IMR-90 (cell line): ENCODE results near the gene PCCB. TPM values are rescaled to one million over a fixed set of nuclear protein-coding genes. Genes with fewer than 3 reads are reported as not detected.

Experiments used
- ATAC-seq: fragments of 200-7000 bp; cut with Tn5 transposase; 2 replicates; pipeline ENCODE4 v1.9.1; 2020; ENCODE audit warnings: low read depth, mild to moderate bottlenecking, moderate library complexity
- BruUV-seq: library from RNA; stranded (reverse); fragments of 400-500 nt; replicated peaks from 2 replicates; lab custom pipeline; 2021; lab: Mats Ljungman, UMichigan
- CTCF ChIA-PET: fragments of 300-600 bp; formaldehyde crosslinking; extraction: SDS; loops from one replicate; lab custom pipeline; 2021; ENCODE audit warnings: antibody characterized with exemption; lab: Yijun Ruan, JAX
- POLR2A ChIA-PET: fragments of 300-600 bp; sonication (Branson Sonifier 250); formaldehyde crosslinking; loops from one replicate; lab custom pipeline; 2022; ENCODE audit warnings: antibody characterized with exemption; ENCODE audit not compliant: unreplicated experiment; lab: Charles Lee
- DNase-seq: peaks from one replicate; pipeline ENCODE4 v3.0.0; 2013
- H2AFZ ChIP-seq: replicated peaks from 2 replicates; pipeline ENCODE3; 2013; ENCODE audit warnings: low read length, mild to moderate bottlenecking; ENCODE audit not compliant: poor library complexity
- H2AK5ac ChIP-seq: 2 replicates; pipeline ENCODE4 v1.6.1; 2013; ENCODE audit warnings: low read depth, low read length, inconsistent platforms
- H2AK9ac ChIP-seq: replicated peaks from 2 replicates; pipeline ENCODE3; 2013; ENCODE audit warnings: mild to moderate bottlenecking, low read depth, low read length, moderate library complexity; ENCODE audit not compliant: poor library complexity
- H2BK120ac ChIP-seq: 2 replicates; pipeline ENCODE4 v1.6.1; 2013; ENCODE audit warnings: low read depth, low read length, inconsistent platforms
- H2BK15ac ChIP-seq: 3 replicates; pipeline ENCODE4 v1.6.1; 2013; ENCODE audit warnings: low read depth, low read length, inconsistent platforms
- H2BK20ac ChIP-seq: 2 replicates; pipeline ENCODE4 v1.6.1; 2013; ENCODE audit warnings: low read depth, mild to moderate bottlenecking, inconsistent platforms, low read length, moderate library complexity
- H2BK5ac ChIP-seq: 2 replicates; pipeline ENCODE4 v1.6.1; 2013; ENCODE audit warnings: mild to moderate bottlenecking, low read depth, low read length, inconsistent platforms; ENCODE audit not compliant: poor library complexity, severe bottlenecking
- H3K14ac ChIP-seq: replicated peaks from 2 replicates; pipeline ENCODE4 v1.6.1; 2013; ENCODE audit warnings: low read depth, low read length, inconsistent platforms
- H3K18ac ChIP-seq: 2 replicates; pipeline ENCODE4 v1.6.1; 2013; ENCODE audit warnings: low read depth, low read length, control low read depth
- H3K23ac ChIP-seq: 2 replicates; pipeline ENCODE4 v1.6.1; 2013; ENCODE audit warnings: low read depth, low read length, inconsistent platforms
- H3K27ac ChIP-seq: 2 replicates; pipeline ENCODE4 v1.5.1; 2013; ENCODE audit warnings: mild to moderate bottlenecking, control low read depth, low read length; ENCODE audit not compliant: insufficient read depth
- H3K27me3 ChIP-seq: 2 replicates; pipeline ENCODE4 v1.6.1; 2013; ENCODE audit warnings: low read length; ENCODE audit not compliant: control insufficient read depth, insufficient read depth
- H3K36me3 ChIP-seq: 2 replicates; pipeline ENCODE4 v1.6.1; 2013; ENCODE audit warnings: low read length, mixed read lengths; ENCODE audit not compliant: control insufficient read depth, insufficient read depth
- H3K4ac ChIP-seq: 2 replicates; pipeline ENCODE4 v1.6.1; 2013; ENCODE audit warnings: low read depth, low read length, inconsistent platforms
- H3K4me1 ChIP-seq: 2 replicates; pipeline ENCODE4 v1.6.1; 2013; ENCODE audit warnings: low read length, mixed read lengths; ENCODE audit not compliant: control insufficient read depth, insufficient read depth
- H3K4me2 ChIP-seq: 2 replicates; pipeline ENCODE4 v1.6.1; 2013; ENCODE audit warnings: low read depth, mild to moderate bottlenecking, control low read depth, low read length, moderate library complexity
- H3K4me3 ChIP-seq: 2 replicates; pipeline ENCODE4 v1.5.1; 2013; ENCODE audit warnings: low read depth, mild to moderate bottlenecking, control low read depth, low read length, moderate library complexity; ENCODE audit not compliant: insufficient read depth
- H3K56ac ChIP-seq: 2 replicates; pipeline ENCODE4 v1.6.1; 2013; ENCODE audit warnings: low read length, inconsistent platforms; ENCODE audit not compliant: insufficient read depth; ENCODE audit errors: extremely low read depth
- H3K79me1 ChIP-seq, 2 experiments: 2 replicates each; pipeline ENCODE4 v1.6.1; 2013; ENCODE audit warnings: low read length in 2 of 2, inconsistent platforms in 1 of 2, low read depth in 1 of 2
- H3K9ac ChIP-seq: 2 replicates; pipeline ENCODE4 v1.6.1; 2013; ENCODE audit warnings: low read depth, low read length, control low read depth
- H3K9me1 ChIP-seq: 2 replicates; pipeline ENCODE4 v1.6.1; 2013; ENCODE audit warnings: low read length, inconsistent platforms; ENCODE audit not compliant: insufficient read depth
- H3K9me3 ChIP-seq: 2 replicates; pipeline ENCODE4 v1.6.1; 2013; ENCODE audit warnings: low read length; ENCODE audit not compliant: control insufficient read depth, insufficient read depth
- H4K20me1 ChIP-seq: 2 replicates; pipeline ENCODE4 v1.6.1; 2013; ENCODE audit warnings: low read length, inconsistent platforms; ENCODE audit not compliant: insufficient read depth
- H4K5ac ChIP-seq: 2 replicates; pipeline ENCODE4 v1.6.1; 2013; ENCODE audit warnings: mild to moderate bottlenecking, low read depth, low read length, control low read depth
- H4K8ac ChIP-seq, 2 experiments: 2 replicates each; pipeline ENCODE4 v1.6.1; 2013; ENCODE audit warnings: low read depth in 2 of 2, low read length in 2 of 2, control low read depth in 1 of 2, inconsistent platforms in 1 of 2
- H4K91ac ChIP-seq: 2 replicates; pipeline ENCODE4 v1.6.1; 2013; ENCODE audit warnings: low read depth, low read length, inconsistent platforms; ENCODE audit not compliant: insufficient read depth
- BHLHE40 ChIP-seq: fragments of 150-350 bp; IDR thresholded peaks from 2 replicates; pipeline ENCODE4 v1.6.1; 2016; ENCODE audit warnings: mild to moderate bottlenecking, low read depth, low read length
- CEBPB ChIP-seq: IDR thresholded peaks from 2 replicates; pipeline ENCODE4 v1.6.1; 2012; ENCODE audit warnings: low read depth, low read length, improper control_type of control experiment
- MXI1 ChIP-seq: IDR thresholded peaks from 2 replicates; pipeline ENCODE4 v1.6.1; 2012; ENCODE audit warnings: low read depth, mild to moderate bottlenecking, low read length, moderate library complexity, borderline replicate concordance
- WGBS, 2 experiments: methylation state at CpG; one replicate each; pipeline versions ENCODE4 v1.1.5 to v1.1.7; 2013; ENCODE audit warnings: missing lambda C conversion rate in 2 of 2; ENCODE audit not compliant: insufficient read length in 1 of 2; ENCODE audit errors: extremely low coverage in 2 of 2; 5-methylcytosine and 5-hydroxymethylcytosine counted together
- dilution Hi-C: fragments of 300-500 bp; cut with HindIII; formaldehyde crosslinking; loops from one replicate; pipeline ENCODE4 v1.14.3; 2018; ENCODE audit warnings: low sequenced_read_pairs; ENCODE audit not compliant: unreplicated experiment
- in situ Hi-C: fragments of 300-500 bp; cut with MboI; formaldehyde crosslinking; loops from 3 replicates; pipeline ENCODE4 v1.14.3; 2019; ENCODE audit warnings: low sequenced_read_pairs, inconsistent platforms, mixed read lengths
- intact Hi-C: fragments of 100-400 bp; cut with micrococcal nuclease; formaldehyde crosslinking; loops from 2 replicates; pipeline ENCODE4 v1.10.0; 2022
- polyA plus RNA-seq, 3 experiments: library from polyadenylated mRNA; depleted of rRNA; stranded (reverse); fragments of >200 nt; gene quantifications; 2 replicates each; pipeline ENCODE4 v1.2.3, GENCODE V29; 2012; ENCODE audit warnings: low replicate concordance in 1 of 3
- total RNA-seq: library from RNA; depleted of rRNA; stranded (reverse); fragments of >200 nt; gene quantifications from 2 replicates; pipeline ENCODE4 v1.2.3, GENCODE V29; 2012

The PCCB gene
- total and polyA plus RNA-seq, 2 of the 4 experiments (the other 2 are of a cell fraction): 40.5 to 76.2 TPM

- Histone ChIP-seq H3K9me1 (0 out of 2 replicates have a peak, but pooled peaks cover 2% of the 10 kb centered on the region), H3K27me3 (no peaks in the 10 kb centered on the region), H3K36me3 (peaks cover 17% of the 10 kb centered on the region), H4K8ac (no peak overlapping the region), H3K23ac (no peak overlapping the region), H3K79me1 (no peaks in the 10 kb centered on the region), H3K4me3 (no peak overlapping the region), H3K4me2 (no peak overlapping the region), H3K4me1 (no peaks in the 10 kb centered on the region), H2BK20ac (no peak overlapping the region), H3K4ac (no peak overlapping the region), H2BK15ac (no peak overlapping the region), H2BK5ac (no peak overlapping the region), H3K18ac (no peak overlapping the region), H3K9ac (no peak overlapping the region), H2AFZ (no peak overlapping the region), H2AK9ac (no peak overlapping the region), H4K91ac (no peak overlapping the region), H3K27ac (no peak overlapping the region), H3K56ac (no peak overlapping the region), H2BK120ac (no peak overlapping the region), H3K14ac (no peak overlapping the region), H2AK5ac (no peak overlapping the region), H4K20me1 (no peaks in the 10 kb centered on the region), H3K9me3 (peaks cover 3% of the 10 kb centered on the region), H4K5ac (no peak overlapping the region)
- no CpG with 5 or more reads among the region's 5 CpGs for WGBS, 2 experiments
- intact Hi-C loops: no loop called here
- DNase-seq (no peak), ATAC-seq (no peak)
- ChIA-PET CTCF (interaction anchor here (0.6 kb wide), 1 partner anchor 17 kb away, joined by 5 read pairs; no protein-coding TSS in a partner anchor), POLR2A (no interaction called here)
- dilution Hi-C loops: no loop called here
- BruUV-seq: no TSS peak
- TF ChIP-seq BHLHE40: no peak
- no peak for TF ChIP-seq MXI1
- TF ChIP-seq CEBPB: no peak
- in situ Hi-C loops: no loop called here
Measured at GRCh38 chr3:136327671-136328070, 77.5 kb downstream of the PCCB start.
